ENCODE data around the gene EYA4. TPM values are rescaled to one million over a fixed set of nuclear protein-coding genes. Genes with fewer than 3 reads are reported as not detected.

The EYA4 gene
- total RNA-seq, 1 experiment from 2014 or later = 10.0 TPM

- POLR2A ChIA-PET (ENCODE audit: unreplicated experiment) = no interaction called here
- peak; percentile 68 for ATAC-seq
- intact Hi-C loops (cut with micrococcal nuclease) = loop anchor here (5.0 kb wide), 1 partner anchor 99 kb away; the partner anchor contains the start of gene EYA4
- H3K27me3 ChIP-seq (ENCODE audit: low read length) = no peaks in the 10 kb centered on the region
- no peak overlapping the region for H3K9ac ChIP-seq (ENCODE audit: low read length)
- peak overlapping the region; percentile 33; the same call in 1 of the 2 replicates for H3K4me2 ChIP-seq (ENCODE audit: low read length)
- H2AFZ ChIP-seq (ENCODE audit: low read length) = no peak overlapping the region
- no peaks in the 10 kb centered on the region for H3K36me3 ChIP-seq (ENCODE audit: low read depth, low read length)
- H3K4me3 ChIP-seq (ENCODE audit: low read length) = no peak overlapping the region
- H3K27ac ChIP-seq (ENCODE audit: low read length) = peak overlapping the region; percentile 74
- no peaks in the 10 kb centered on the region for H3K9me2 ChIP-seq (replicated peaks; ENCODE audit: low read length)
- CTCF ChIA-PET = interaction anchor here (0.6 kb wide), 1 partner anchor 1749 kb away, joined by 3 read pairs; no protein-coding TSS in a partner anchor
- TF ChIP-seq CTCF (conservative IDR thresholded peaks at IDR 0.05; ENCODE audit: low read depth, low read length) = no peak
- peak; percentile 83 for DNase-seq
- no peaks in the 10 kb centered on the region for H3F3A ChIP-seq (ENCODE audit: low read length, unreplicated experiment)
- H3K4me1 ChIP-seq (ENCODE audit: insufficient read depth, low read length) = peaks cover 37% of the 10 kb centered on the region
- H3K9me3 ChIP-seq (ENCODE audit: low read length) = no peaks in the 10 kb centered on the region
- H3K79me2 ChIP-seq (ENCODE audit: low read length) = peaks cover 13% of the 10 kb centered on the region
- no peaks in the 10 kb centered on the region for H4K20me1 ChIP-seq (ENCODE audit: low read length)
- BruUV-seq (replicated peaks) = no TSS peak
Observed at GRCh38 chr6:133341607-133342158, 100.5 kb downstream of the EYA4 start.

- intact Hi-C loops (cut with micrococcal nuclease) = loop anchor here (5.0 kb wide), 1 partner anchor 101 kb away; the partner anchor contains the start of gene EYA4
- H3K9me2 ChIP-seq (replicated peaks; ENCODE audit: low read length) = no peaks in the 10 kb centered on the region
- H3K9ac ChIP-seq (ENCODE audit: low read length) = no peak overlapping the region
- H3F3A ChIP-seq (ENCODE audit: low read length, unreplicated experiment) = no peaks in the 10 kb centered on the region
- no peaks in the 10 kb centered on the region for H3K9me3 ChIP-seq (ENCODE audit: low read length)
- no peaks in the 10 kb centered on the region for H3K27me3 ChIP-seq (ENCODE audit: low read length)
- H4K20me1 ChIP-seq (ENCODE audit: low read length) = no peaks in the 10 kb centered on the region
- no peak overlapping the region for H3K27ac ChIP-seq (ENCODE audit: low read length)
- no TSS peak for BruUV-seq (replicated peaks)
- TF ChIP-seq EZH2 (IDR thresholded peaks at IDR 0.05; ENCODE audit: low read length, unreplicated experiment) (no peak), CTCF (conservative IDR thresholded peaks at IDR 0.05; ENCODE audit: low read depth, low read length) (no peak), EZH2phosphoT487 (IDR thresholded peaks at IDR 0.05; ENCODE audit: borderline replicate concordance, low read length) (no peak)
- H3K4me2 ChIP-seq (ENCODE audit: low read length) = no peak overlapping the region
- H3K4me3 ChIP-seq (ENCODE audit: low read length) = no peak overlapping the region
- CTCF ChIA-PET = no interaction called here
- peaks cover 10% of the 10 kb centered on the region for H3K79me2 ChIP-seq (ENCODE audit: low read length)
- ATAC-seq (no peak), DNase-seq (no peak)
- peaks cover 29% of the 10 kb centered on the region for H3K4me1 ChIP-seq (ENCODE audit: insufficient read depth, low read length)
- no peaks in the 10 kb centered on the region for H3K36me3 ChIP-seq (ENCODE audit: low read depth, low read length)
- no peak overlapping the region for H2AFZ ChIP-seq (ENCODE audit: low read length)
- POLR2A ChIA-PET (ENCODE audit: unreplicated experiment) = no interaction called here
Observed at GRCh38 chr6:133343220-133343619, 102.1 kb downstream of the EYA4 start.

- no TSS peak for BruUV-seq (replicated peaks)
- Histone ChIP-seq H3K27ac (ENCODE audit: low read length) (no peak overlapping the region), H3K4me2 (ENCODE audit: low read length) (no peak overlapping the region), H3K9ac (ENCODE audit: low read length) (no peak overlapping the region), H3F3A (ENCODE audit: low read length, unreplicated experiment) (no peaks in the 10 kb centered on the region), H3K36me3 (ENCODE audit: low read depth, low read length) (0 out of 2 replicates have a peak, but pooled peaks cover 4% of the 10 kb centered on the region), H3K9me3 (ENCODE audit: low read length) (no peaks in the 10 kb centered on the region), H3K4me1 (ENCODE audit: insufficient read depth, low read length) (peaks cover 22% of the 10 kb centered on the region), H3K4me3 (ENCODE audit: low read length) (no peak overlapping the region), H3K79me2 (ENCODE audit: low read length) (peaks cover 17% of the 10 kb centered on the region), H4K20me1 (ENCODE audit: low read length) (no peaks in the 10 kb centered on the region), H3K9me2 (replicated peaks; ENCODE audit: low read length) (no peaks in the 10 kb centered on the region), H3K27me3 (ENCODE audit: low read length) (no peaks in the 10 kb centered on the region), H2AFZ (ENCODE audit: low read length) (no peak overlapping the region)
- DNase-seq = no peak
- TF ChIP-seq CTCF (conservative IDR thresholded peaks at IDR 0.05; ENCODE audit: low read depth, low read length) (no peak), EZH2 (IDR thresholded peaks at IDR 0.05; ENCODE audit: low read length, unreplicated experiment) (no peak), EZH2phosphoT487 (IDR thresholded peaks at IDR 0.05; ENCODE audit: borderline replicate concordance, low read length) (no peak)
- intact Hi-C loops (cut with micrococcal nuclease) = no loop called here
- CTCF ChIA-PET = no interaction called here
- no peak for ATAC-seq
- POLR2A ChIA-PET (ENCODE audit: unreplicated experiment) = no interaction called here
Observed at GRCh38 chr6:133348846-133349245, 107.7 kb downstream of the EYA4 start.

Data from PC-3 (cell line).